ENCODE results near the gene HDAC4. TPM values are rescaled to one million over a fixed set of nuclear protein-coding genes. Genes with fewer than 3 reads are reported as not detected.

The HDAC4 gene
- total RNA-seq, 1 donor from 2014 or later, result 46.2 TPM

GRCh38 chr2:239145106-239145505 lies 255.7 kb downstream of the HDAC4 start:
- H3K27me3 Mint-ChIP-seq, result no peaks in the 10 kb centered on the region
- H3K4me1 Mint-ChIP-seq (ENCODE audit: low read depth), result peaks cover 4% of the 10 kb centered on the region
- DNase-seq (ENCODE audit: low spot score, unreplicated experiment), result no peak
- H3K36me3 Mint-ChIP-seq (ENCODE audit: insufficient read depth), result peaks cover 13% of the 10 kb centered on the region
- no peak overlapping the region for H3K4me3 Mint-ChIP-seq (ENCODE audit: low read depth)
- TF ChIP-seq CTCF (IDR thresholded peaks at IDR 0.05; ENCODE audit: unreplicated experiment), result no peak
- no peak overlapping the region for H3K27ac Mint-ChIP-seq
- no peaks in the 10 kb centered on the region for H3K9me3 Mint-ChIP-seq (ENCODE audit: low read depth)

- Mint-ChIP-seq H3K27me3 (no peaks in the 10 kb centered on the region), H3K27ac (no peak overlapping the region)
- no peak for DNase-seq (ENCODE audit: low spot score, unreplicated experiment)
Measured at GRCh38 chr2:239144713-239144999, 256.2 kb downstream of the HDAC4 start.

GRCh38 chr2:239143858-239144712 lies 256.7 kb downstream of the HDAC4 start:
- peak; percentile 24 for DNase-seq (ENCODE audit: low spot score, unreplicated experiment)
- no peaks in the 10 kb centered on the region for H3K9me3 Mint-ChIP-seq (ENCODE audit: low read depth)
- peak; percentile 69 for TF ChIP-seq CTCF (IDR thresholded peaks at IDR 0.05; ENCODE audit: unreplicated experiment)
- no peak overlapping the region for H3K4me3 Mint-ChIP-seq (ENCODE audit: low read depth)
- H3K27me3 Mint-ChIP-seq, result no peaks in the 10 kb centered on the region
- H3K36me3 Mint-ChIP-seq (ENCODE audit: insufficient read depth), result peaks cover 15% of the 10 kb centered on the region
- peaks cover 4% of the 10 kb centered on the region for H3K4me1 Mint-ChIP-seq (ENCODE audit: low read depth)
- peak overlapping the region; percentile 33 for H3K27ac Mint-ChIP-seq

More at GRCh38 chr2:239144713-239144999, 256.2 kb downstream of the HDAC4 start:
- no peak overlapping the region for H3K4me3 Mint-ChIP-seq (ENCODE audit: low read depth)
- TF ChIP-seq CTCF (IDR thresholded peaks at IDR 0.05; ENCODE audit: unreplicated experiment), result no peak
- H3K4me1 Mint-ChIP-seq (ENCODE audit: low read depth), result peaks cover 4% of the 10 kb centered on the region
- H3K9me3 Mint-ChIP-seq (ENCODE audit: low read depth), result no peaks in the 10 kb centered on the region
- H3K36me3 Mint-ChIP-seq (ENCODE audit: insufficient read depth), result peaks cover 12% of the 10 kb centered on the region

- Mint-ChIP-seq H3K27ac (no peak overlapping the region), H3K27me3 (no peaks in the 10 kb centered on the region), H3K4me3 (ENCODE audit: low read depth) (no peak overlapping the region), H3K36me3 (ENCODE audit: insufficient read depth) (peaks cover 12% of the 10 kb centered on the region), H3K4me1 (ENCODE audit: low read depth) (peaks cover 4% of the 10 kb centered on the region), H3K9me3 (ENCODE audit: low read depth) (no peaks in the 10 kb centered on the region)
- no peak for TF ChIP-seq CTCF (IDR thresholded peaks at IDR 0.05; ENCODE audit: unreplicated experiment)
- DNase-seq (ENCODE audit: low spot score, unreplicated experiment), result no peak
Measured at GRCh38 chr2:239142806-239143205, 258.0 kb downstream of the HDAC4 start.

- no peak overlapping the region for H3K4me3 Mint-ChIP-seq (ENCODE audit: low read depth)
- no peak overlapping the region for H3K27ac Mint-ChIP-seq
Measured at GRCh38 chr2:239142296-239142695, 258.5 kb downstream of the HDAC4 start.

More at GRCh38 chr2:239142296-239142695, 258.5 kb downstream of the HDAC4 start:
- no peak for TF ChIP-seq CTCF (IDR thresholded peaks at IDR 0.05; ENCODE audit: unreplicated experiment)
- Mint-ChIP-seq H3K36me3 (ENCODE audit: insufficient read depth) (peaks cover 12% of the 10 kb centered on the region), H3K4me1 (ENCODE audit: low read depth) (peaks cover 4% of the 10 kb centered on the region), H3K9me3 (ENCODE audit: low read depth) (no peaks in the 10 kb centered on the region), H3K27me3 (no peaks in the 10 kb centered on the region)
- DNase-seq (ENCODE audit: low spot score, unreplicated experiment), result no peak
